ENCODE data around the gene CKS1B. TPM values are rescaled to one million over a fixed set of nuclear protein-coding genes. Genes with fewer than 3 reads are reported as not detected.

CKS1B gene
- total and polyA plus RNA-seq, 9 of the 15 experiments (the other 6 are each of a cell fraction or from before 2014, with no cell fraction given), result 215 to 1,103 (median 460) TPM

- TF ChIP-seq E2F5 (CRISPR knock-in tag; IDR thresholded peaks at IDR 0.05) (peak; percentile 99), MYBL2 (IDR thresholded peaks at IDR 0.05; ENCODE audit: low read depth) (no peak), MYBL2 (CRISPR knock-in tag; IDR thresholded peaks at IDR 0.05; ENCODE audit: borderline replicate concordance) (no peak), ZFP30 (CRISPR knock-in tag; IDR thresholded peaks at IDR 0.05; ENCODE audit: borderline replicate concordance) (no peak), CCAR2 (IDR thresholded peaks at IDR 0.05; ENCODE audit: low read depth, low read length) (no peak), FOSL1 (tag; conservative IDR thresholded peaks at IDR 0.05) (0 out of 2 replicates have a peak, but pooled peaks have one; percentile 12), KAT2B (IDR thresholded peaks at IDR 0.05; ENCODE audit: low read depth, low read length) (no peak), ZNF586 (CRISPR knock-in tag; conservative IDR thresholded peaks at IDR 0.05) (no peak), POLR2AphosphoS5 (IDR thresholded peaks at IDR 0.05; ENCODE audit: control insufficient read depth, insufficient read depth, low read depth, low read length) (no peak), SREBF2 (CRISPR knock-in tag; IDR thresholded peaks at IDR 0.05) (peak; percentile 90; the same call in 1 of the 2 replicates), NCOA1 (IDR thresholded peaks at IDR 0.05; ENCODE audit: low read depth) (peak; percentile 48; the same call in 1 of the 2 replicates), CBFB (CRISPR knock-in tag; IDR thresholded peaks at IDR 0.05) (peak; percentile 90), ZNF280A (IDR thresholded peaks at IDR 0.05; ENCODE audit: low read depth, partially characterized antibody) (no peak), C11orf30 (IDR thresholded peaks at IDR 0.05; ENCODE audit: low read depth) (0 out of 2 replicates have a peak, but pooled peaks have one; percentile 3), ZNF23 (CRISPR knock-in tag; IDR thresholded peaks at IDR 0.05) (no peak), GTF3C2 (IDR thresholded peaks at IDR 0.05; ENCODE audit: borderline replicate concordance, extremely low read depth, insufficient read length) (no peak), CHCHD3 (CRISPR knock-in tag; IDR thresholded peaks at IDR 0.05) (no peak), IRF1 (CRISPR knock-in tag; IDR thresholded peaks at IDR 0.05; ENCODE audit: borderline replicate concordance) (peak; percentile 91; the same call in 1 of the 2 replicates), NR0B1 (IDR thresholded peaks at IDR 0.05; ENCODE audit: partially characterized antibody) (no peak), POLR3G (IDR thresholded peaks at IDR 0.05; ENCODE audit: extremely low read depth, insufficient read length, insufficient replicate concordance) (no peak), YBX1 (IDR thresholded peaks at IDR 0.05) (no peak)
Measured at GRCh38 chr1:154936555-154937084, 37.9 kb upstream of the CKS1B start, which contains the start of gene PMVK (continued).
